GM23338 (cell line): ENCODE measurements around the gene RPA3.

Experiments
- CREB1 ChIP-seq: fragments of 250-450 bp; sonication (Bioruptor Pico); IDR thresholded peaks from 2 replicates; pipeline ENCODE4 v1.5.0; 2020; ENCODE audit warnings: low read depth, mild to moderate bottlenecking, moderate library complexity
- EZH2 ChIP-seq: fragments of 200-600 bp; sonication (generic); IDR thresholded peaks from one replicate; pipeline ENCODE4 v1.8.0; 2017; ENCODE audit warnings: antibody characterized with exemption, mild to moderate bottlenecking, low read depth; ENCODE audit not compliant: unreplicated experiment
- EZH2phosphoT487 ChIP-seq: fragments of 200-600 bp; sonication (generic); IDR thresholded peaks from one replicate; pipeline ENCODE4 v1.8.1; 2018; ENCODE audit warnings: antibody characterized with exemption; ENCODE audit not compliant: unreplicated experiment
- JUNB ChIP-seq: IDR thresholded peaks from one replicate; pipeline ENCODE4 v1.6.1; 2016; ENCODE audit warnings: antibody characterized with exemption; ENCODE audit not compliant: unreplicated experiment
- POLR2AphosphoS5 ChIP-seq: IDR thresholded peaks from 2 replicates; pipeline ENCODE4 v1.6.1; 2016; ENCODE audit warnings: antibody characterized with exemption, low read depth
- TF ChIP-seq, protein P1 (sequence below), 2 experiments: fragments of 200-600 bp in 1 of 2; sonication (generic) in 1 of 2; conservative IDR thresholded peaks; 2 replicates each; pipeline versions ENCODE4 v1.5.1 to v1.6.1; 2016 to 2017; ENCODE audit warnings: antibody characterized with exemption in 2 of 2, low read depth in 2 of 2, mild to moderate bottlenecking in 2 of 2, moderate library complexity in 1 of 2
- TF ChIP-seq, protein P2 (sequence below): fragments of 250-450 bp; sonication (Bioruptor Pico); IDR thresholded peaks from 2 replicates; pipeline ENCODE4 v1.5.0; 2020; ENCODE audit warnings: mild to moderate bottlenecking, moderate library complexity

DNA sequence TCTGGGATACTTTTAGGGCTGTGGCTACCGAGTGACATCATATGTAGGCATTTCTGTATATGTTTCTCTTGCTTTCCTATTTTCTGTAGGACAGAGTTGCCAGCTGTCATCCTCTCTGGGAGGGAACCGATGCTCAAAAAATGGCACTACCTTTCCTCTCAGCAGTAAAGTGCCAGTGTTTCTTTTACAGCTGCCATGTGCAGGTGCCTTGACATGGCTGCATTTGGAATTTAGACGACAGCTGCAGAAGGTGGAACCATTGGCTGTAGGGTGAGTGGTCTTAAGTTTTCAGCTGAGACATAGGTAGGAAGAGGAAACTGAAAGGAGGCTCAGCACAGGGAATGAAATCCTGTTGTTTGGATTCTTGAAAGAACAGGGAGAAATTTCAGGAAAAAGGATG, 20.2 kb upstream of the RPA3 start:
- TF ChIP-seq, protein P1, sequence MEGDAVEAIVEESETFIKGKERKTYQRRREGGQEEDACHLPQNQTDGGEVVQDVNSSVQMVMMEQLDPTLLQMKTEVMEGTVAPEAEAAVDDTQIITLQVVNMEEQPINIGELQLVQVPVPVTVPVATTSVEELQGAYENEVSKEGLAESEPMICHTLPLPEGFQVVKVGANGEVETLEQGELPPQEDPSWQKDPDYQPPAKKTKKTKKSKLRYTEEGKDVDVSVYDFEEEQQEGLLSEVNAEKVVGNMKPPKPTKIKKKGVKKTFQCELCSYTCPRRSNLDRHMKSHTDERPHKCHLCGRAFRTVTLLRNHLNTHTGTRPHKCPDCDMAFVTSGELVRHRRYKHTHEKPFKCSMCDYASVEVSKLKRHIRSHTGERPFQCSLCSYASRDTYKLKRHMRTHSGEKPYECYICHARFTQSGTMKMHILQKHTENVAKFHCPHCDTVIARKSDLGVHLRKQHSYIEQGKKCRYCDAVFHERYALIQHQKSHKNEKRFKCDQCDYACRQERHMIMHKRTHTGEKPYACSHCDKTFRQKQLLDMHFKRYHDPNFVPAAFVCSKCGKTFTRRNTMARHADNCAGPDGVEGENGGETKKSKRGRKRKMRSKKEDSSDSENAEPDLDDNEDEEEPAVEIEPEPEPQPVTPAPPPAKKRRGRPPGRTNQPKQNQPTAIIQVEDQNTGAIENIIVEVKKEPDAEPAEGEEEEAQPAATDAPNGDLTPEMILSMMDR (conservative IDR thresholded peaks at IDR 0.05; ENCODE audit: low read depth in 2 of 2): no peak
- TF ChIP-seq POLR2AphosphoS5: no peak
- no peak for TF ChIP-seq EZH2
- no peak for TF ChIP-seq CREB1 (CRISPR knock-in tag)
- TF ChIP-seq EZH2phosphoT487: no peak
- TF ChIP-seq, protein P2, sequence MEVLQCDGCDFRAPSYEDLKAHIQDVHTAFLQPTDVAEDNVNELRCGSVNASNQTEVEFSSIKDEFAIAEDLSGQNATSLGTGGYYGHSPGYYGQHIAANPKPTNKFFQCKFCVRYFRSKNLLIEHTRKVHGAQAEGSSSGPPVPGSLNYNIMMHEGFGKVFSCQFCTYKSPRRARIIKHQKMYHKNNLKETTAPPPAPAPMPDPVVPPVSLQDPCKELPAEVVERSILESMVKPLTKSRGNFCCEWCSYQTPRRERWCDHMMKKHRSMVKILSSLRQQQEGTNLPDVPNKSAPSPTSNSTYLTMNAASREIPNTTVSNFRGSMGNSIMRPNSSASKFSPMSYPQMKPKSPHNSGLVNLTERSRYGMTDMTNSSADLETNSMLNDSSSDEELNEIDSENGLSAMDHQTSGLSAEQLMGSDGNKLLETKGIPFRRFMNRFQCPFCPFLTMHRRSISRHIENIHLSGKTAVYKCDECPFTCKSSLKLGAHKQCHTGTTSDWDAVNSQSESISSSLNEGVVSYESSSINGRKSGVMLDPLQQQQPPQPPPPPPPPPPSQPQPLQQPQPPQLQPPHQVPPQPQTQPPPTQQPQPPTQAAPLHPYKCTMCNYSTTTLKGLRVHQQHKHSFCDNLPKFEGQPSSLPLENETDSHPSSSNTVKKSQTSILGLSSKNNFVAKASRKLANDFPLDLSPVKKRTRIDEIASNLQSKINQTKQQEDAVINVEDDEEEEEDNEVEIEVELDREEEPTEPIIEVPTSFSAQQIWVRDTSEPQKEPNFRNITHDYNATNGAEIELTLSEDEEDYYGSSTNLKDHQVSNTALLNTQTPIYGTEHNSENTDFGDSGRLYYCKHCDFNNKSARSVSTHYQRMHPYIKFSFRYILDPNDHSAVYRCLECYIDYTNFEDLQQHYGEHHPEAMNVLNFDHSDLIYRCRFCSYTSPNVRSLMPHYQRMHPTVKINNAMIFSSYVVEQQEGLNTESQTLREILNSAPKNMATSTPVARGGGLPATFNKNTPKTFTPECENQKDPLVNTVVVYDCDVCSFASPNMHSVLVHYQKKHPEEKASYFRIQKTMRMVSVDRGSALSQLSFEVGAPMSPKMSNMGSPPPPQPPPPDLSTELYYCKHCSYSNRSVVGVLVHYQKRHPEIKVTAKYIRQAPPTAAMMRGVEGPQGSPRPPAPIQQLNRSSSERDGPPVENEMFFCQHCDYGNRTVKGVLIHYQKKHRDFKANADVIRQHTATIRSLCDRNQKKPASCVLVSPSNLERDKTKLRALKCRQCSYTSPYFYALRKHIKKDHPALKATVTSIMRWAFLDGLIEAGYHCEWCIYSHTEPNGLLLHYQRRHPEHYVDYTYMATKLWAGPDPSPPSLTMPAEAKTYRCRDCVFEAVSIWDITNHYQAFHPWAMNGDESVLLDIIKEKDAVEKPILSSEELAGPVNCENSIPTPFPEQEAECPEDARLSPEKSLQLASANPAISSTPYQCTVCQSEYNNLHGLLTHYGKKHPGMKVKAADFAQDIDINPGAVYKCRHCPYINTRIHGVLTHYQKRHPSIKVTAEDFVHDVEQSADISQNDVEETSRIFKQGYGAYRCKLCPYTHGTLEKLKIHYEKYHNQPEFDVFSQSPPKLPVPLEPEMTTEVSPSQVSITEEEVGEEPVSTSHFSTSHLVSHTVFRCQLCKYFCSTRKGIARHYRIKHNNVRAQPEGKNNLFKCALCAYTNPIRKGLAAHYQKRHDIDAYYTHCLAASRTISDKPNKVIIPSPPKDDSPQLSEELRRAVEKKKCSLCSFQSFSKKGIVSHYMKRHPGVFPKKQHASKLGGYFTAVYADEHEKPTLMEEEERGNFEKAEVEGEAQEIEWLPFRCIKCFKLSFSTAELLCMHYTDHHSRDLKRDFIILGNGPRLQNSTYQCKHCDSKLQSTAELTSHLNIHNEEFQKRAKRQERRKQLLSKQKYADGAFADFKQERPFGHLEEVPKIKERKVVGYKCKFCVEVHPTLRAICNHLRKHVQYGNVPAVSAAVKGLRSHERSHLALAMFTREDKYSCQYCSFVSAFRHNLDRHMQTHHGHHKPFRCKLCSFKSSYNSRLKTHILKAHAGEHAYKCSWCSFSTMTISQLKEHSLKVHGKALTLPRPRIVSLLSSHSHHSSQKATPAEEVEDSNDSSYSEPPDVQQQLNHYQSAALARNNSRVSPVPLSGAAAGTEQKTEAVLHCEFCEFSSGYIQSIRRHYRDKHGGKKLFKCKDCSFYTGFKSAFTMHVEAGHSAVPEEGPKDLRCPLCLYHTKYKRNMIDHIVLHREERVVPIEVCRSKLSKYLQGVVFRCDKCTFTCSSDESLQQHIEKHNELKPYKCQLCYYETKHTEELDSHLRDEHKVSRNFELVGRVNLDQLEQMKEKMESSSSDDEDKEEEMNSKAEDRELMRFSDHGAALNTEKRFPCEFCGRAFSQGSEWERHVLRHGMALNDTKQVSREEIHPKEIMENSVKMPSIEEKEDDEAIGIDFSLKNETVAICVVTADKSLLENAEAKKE (CRISPR knock-in tag): no peak
- no peak for TF ChIP-seq JUNB
